ENCODE results near the gene PSMD1.

GRCh38 chr2:231013820-231014219 is 42.8 kb upstream of the PSMD1 start:
- TF ChIP-seq CTCF (optimal IDR thresholded peaks at IDR 0.05 in 1 of 3, IDR thresholded peaks at IDR 0.05 in 1 of 3, conservative IDR thresholded peaks at IDR 0.05 in 1 of 3; ENCODE audit: extremely low read depth in 1 of 3, insufficient read depth in 2 of 3, low read length in 3 of 3) (no peak), EZH2 (IDR thresholded peaks at IDR 0.05; ENCODE audit: low read length) (no peak)
